HEK293 (cell line): Measurements from ENCODE around the gene GSTM4.

Source experiments
- CTCF ChIA-PET: fragments of 350-600 bp; formaldehyde crosslinking; extraction: SDS; loops from one replicate; lab custom pipeline; 2021; ENCODE audit warnings: antibody characterized with exemption; lab: Yijun Ruan, JAX
- POLR2A ChIA-PET: fragments of 300-600 bp; formaldehyde crosslinking; extraction: SDS; loops from one replicate; lab custom pipeline; 2020; ENCODE audit warnings: antibody characterized with exemption, inconsistent platforms; lab: Yijun Ruan, JAX
- H3K27ac ChIP-seq: fragments of 200-500 bp; sonication (Bioruptor generic); 2 replicates; pipeline ENCODE4 v1.5.1; 2014; ENCODE audit warnings: low read depth, low read length, control low read depth, inconsistent platforms; ENCODE audit errors: extremely low read depth
- H3K36me3 ChIP-seq, 2 experiments: fragments of 200-500 bp in 1 of 2; sonication (Bioruptor generic) in 1 of 2; 1 replicate in 1 of 2; 2 replicates in 1 of 2; pipeline ENCODE4 v1.5.1; 2014 to 2017; ENCODE audit warnings: inconsistent platforms in 2 of 2, low read length in 2 of 2; ENCODE audit not compliant: control insufficient read depth in 2 of 2, insufficient read depth in 1 of 2
- H3K4me1 ChIP-seq: fragments of 200-500 bp; sonication (Bioruptor generic); 2 replicates; pipeline ENCODE4 v1.5.1; 2014; ENCODE audit warnings: mild to moderate bottlenecking, low read length, inconsistent platforms; ENCODE audit not compliant: control insufficient read depth, insufficient read depth
- H3K4me3 ChIP-seq: 2 replicates; pipeline ENCODE4 v1.5.1; 2011; ENCODE audit warnings: low read depth, mild to moderate bottlenecking, control low read depth, low read length, moderate library complexity
- H3K9me3 ChIP-seq: fragments of 200-500 bp; sonication (Bioruptor generic); 2 replicates; pipeline ENCODE4 v1.5.1; 2014; ENCODE audit warnings: low read depth, low read length, inconsistent platforms; ENCODE audit not compliant: control insufficient read depth, insufficient read depth
- MEIS1 ChIP-seq: sonication (generic); formaldehyde crosslinking; IDR thresholded peaks from 2 replicates; pipeline ENCODE4 v1.8.1; 2022; ENCODE audit warnings: missing genetic modification reagents, mild to moderate bottlenecking, borderline replicate concordance
- SP7 ChIP-seq: fragments of 450-650 bp; formaldehyde crosslinking; IDR thresholded peaks from 2 replicates; pipeline ENCODE4 v1.5.1; 2016; ENCODE audit warnings: missing biosample characterization, missing genetic modification characterization
- ZBTB1 ChIP-seq: fragments of 450-650 bp; formaldehyde crosslinking; IDR thresholded peaks from 2 replicates; pipeline ENCODE4 v1.5.1; 2016; ENCODE audit warnings: missing biosample characterization, missing genetic modification characterization
- ZBTB17 ChIP-seq: fragments of 450-650 bp; formaldehyde crosslinking; IDR thresholded peaks from 2 replicates; pipeline ENCODE4 v1.5.1; 2016; ENCODE audit warnings: missing biosample characterization, missing genetic modification characterization
- ZBTB49 ChIP-seq: fragments of 450-650 bp; formaldehyde crosslinking; IDR thresholded peaks from 2 replicates; pipeline ENCODE4 v1.5.1; 2016; ENCODE audit warnings: missing biosample characterization, missing genetic modification characterization, low read depth
- ZFHX2 ChIP-seq: fragments of 450-650 bp; formaldehyde crosslinking; conservative IDR thresholded peaks from 2 replicates; pipeline ENCODE4 v1.5.1; 2016; ENCODE audit warnings: missing biosample characterization, missing genetic modification characterization
- ZNF184 ChIP-seq: fragments of 450-650 bp; IDR thresholded peaks from 2 replicates; pipeline ENCODE4 v1.5.1; 2018; ENCODE audit warnings: missing biosample characterization, mild to moderate bottlenecking, missing genetic modification characterization
- ZNF335 ChIP-seq: fragments of 450-650 bp; formaldehyde crosslinking; conservative IDR thresholded peaks from 2 replicates; pipeline ENCODE4 v1.5.1; 2016; ENCODE audit warnings: missing biosample characterization, missing genetic modification characterization
- ZNF354C ChIP-seq: fragments of 450-650 bp; formaldehyde crosslinking; IDR thresholded peaks from 2 replicates; pipeline ENCODE4 v1.5.1; 2016; ENCODE audit warnings: missing biosample characterization, missing genetic modification characterization, low read depth, borderline replicate concordance
- ZNF433 ChIP-seq: fragments of 450-650 bp; formaldehyde crosslinking; IDR thresholded peaks from 2 replicates; pipeline ENCODE4 v1.5.1; 2016; ENCODE audit warnings: missing biosample characterization, missing genetic modification characterization, low read depth
- ZNF707 ChIP-seq: fragments of 450-650 bp; formaldehyde crosslinking; IDR thresholded peaks from 2 replicates; pipeline ENCODE4 v1.5.1; 2016; ENCODE audit warnings: missing biosample characterization, missing genetic modification characterization
- ZNF768 ChIP-seq: fragments of 450-650 bp; formaldehyde crosslinking; IDR thresholded peaks from 2 replicates; pipeline ENCODE4 v1.5.1; 2018; ENCODE audit warnings: missing biosample characterization, mild to moderate bottlenecking, missing genetic modification characterization
- TF ChIP-seq, protein P1 (sequence below): fragments of 450-650 bp; formaldehyde crosslinking; IDR thresholded peaks from 2 replicates; pipeline ENCODE4 v1.5.1; 2017; ENCODE audit warnings: missing biosample characterization, missing genetic modification characterization
- TF ChIP-seq, protein P2 (sequence below): fragments of 450-650 bp; formaldehyde crosslinking; IDR thresholded peaks from 2 replicates; pipeline ENCODE4 v1.5.1; 2016; ENCODE audit warnings: missing biosample characterization, missing genetic modification characterization
- TF ChIP-seq, protein P3 (sequence below): fragments of 450-650 bp; formaldehyde crosslinking; IDR thresholded peaks from 2 replicates; pipeline ENCODE4 v1.5.1; 2016; ENCODE audit warnings: missing biosample characterization, missing genetic modification characterization
- TF ChIP-seq, protein P4 (sequence below): fragments of 450-650 bp; formaldehyde crosslinking; IDR thresholded peaks from 2 replicates; pipeline ENCODE4 v1.5.1; 2016; ENCODE audit warnings: missing biosample characterization, missing genetic modification characterization
- TF ChIP-seq, protein P5 (sequence below): fragments of 450-650 bp; formaldehyde crosslinking; IDR thresholded peaks from 2 replicates; pipeline ENCODE4 v1.5.1; 2017; ENCODE audit warnings: missing biosample characterization, mild to moderate bottlenecking, missing genetic modification characterization, moderate library complexity

Gene GSTM4

GRCh38 chr1:109610609-109611307 lies 45.1 kb upstream of the GSTM4 start (continued):
- no peak for TF ChIP-seq ZNF184 (tag by site-specific recombination)
- TF ChIP-seq, protein P1, sequence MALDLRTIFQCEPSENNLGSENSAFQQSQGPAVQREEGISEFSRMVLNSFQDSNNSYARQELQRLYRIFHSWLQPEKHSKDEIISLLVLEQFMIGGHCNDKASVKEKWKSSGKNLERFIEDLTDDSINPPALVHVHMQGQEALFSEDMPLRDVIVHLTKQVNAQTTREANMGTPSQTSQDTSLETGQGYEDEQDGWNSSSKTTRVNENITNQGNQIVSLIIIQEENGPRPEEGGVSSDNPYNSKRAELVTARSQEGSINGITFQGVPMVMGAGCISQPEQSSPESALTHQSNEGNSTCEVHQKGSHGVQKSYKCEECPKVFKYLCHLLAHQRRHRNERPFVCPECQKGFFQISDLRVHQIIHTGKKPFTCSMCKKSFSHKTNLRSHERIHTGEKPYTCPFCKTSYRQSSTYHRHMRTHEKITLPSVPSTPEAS (tag by site-specific recombination) = no peak
- 0 out of 2 replicates have a peak, but pooled peaks have one; percentile 22 for TF ChIP-seq SP7 (tag by site-specific recombination)
- no peak for TF ChIP-seq ZBTB1 (tag by site-specific recombination)
- TF ChIP-seq ZBTB17 (tag by site-specific recombination) = peak; percentile 82
- TF ChIP-seq, protein P2, sequence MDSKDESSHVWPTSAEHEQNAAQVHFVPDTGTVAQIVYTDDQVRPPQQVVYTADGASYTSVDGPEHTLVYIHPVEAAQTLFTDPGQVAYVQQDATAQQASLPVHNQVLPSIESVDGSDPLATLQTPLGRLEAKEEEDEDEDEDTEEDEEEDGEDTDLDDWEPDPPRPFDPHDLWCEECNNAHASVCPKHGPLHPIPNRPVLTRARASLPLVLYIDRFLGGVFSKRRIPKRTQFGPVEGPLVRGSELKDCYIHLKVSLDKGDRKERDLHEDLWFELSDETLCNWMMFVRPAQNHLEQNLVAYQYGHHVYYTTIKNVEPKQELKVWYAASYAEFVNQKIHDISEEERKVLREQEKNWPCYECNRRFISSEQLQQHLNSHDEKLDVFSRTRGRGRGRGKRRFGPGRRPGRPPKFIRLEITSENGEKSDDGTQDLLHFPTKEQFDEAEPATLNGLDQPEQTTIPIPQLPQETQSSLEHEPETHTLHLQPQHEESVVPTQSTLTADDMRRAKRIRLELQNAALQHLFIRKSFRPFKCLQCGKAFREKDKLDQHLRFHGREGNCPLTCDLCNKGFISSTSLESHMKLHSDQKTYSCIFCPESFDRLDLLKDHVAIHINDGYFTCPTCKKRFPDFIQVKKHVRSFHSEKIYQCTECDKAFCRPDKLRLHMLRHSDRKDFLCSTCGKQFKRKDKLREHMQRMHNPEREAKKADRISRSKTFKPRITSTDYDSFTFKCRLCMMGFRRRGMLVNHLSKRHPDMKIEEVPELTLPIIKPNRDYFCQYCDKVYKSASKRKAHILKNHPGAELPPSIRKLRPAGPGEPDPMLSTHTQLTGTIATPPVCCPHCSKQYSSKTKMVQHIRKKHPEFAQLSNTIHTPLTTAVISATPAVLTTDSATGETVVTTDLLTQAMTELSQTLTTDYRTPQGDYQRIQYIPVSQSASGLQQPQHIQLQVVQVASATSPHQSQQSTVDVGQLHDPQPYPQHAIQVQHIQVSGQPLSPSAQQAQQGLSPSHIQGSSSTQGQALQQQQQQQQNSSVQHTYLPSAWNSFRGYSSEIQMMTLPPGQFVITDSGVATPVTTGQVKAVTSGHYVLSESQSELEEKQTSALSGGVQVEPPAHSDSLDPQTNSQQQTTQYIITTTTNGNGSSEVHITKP (tag by site-specific recombination) = 0 out of 2 replicates have a peak, but pooled peaks have one; percentile 24
- peak; percentile 31; the same call in 1 of the 2 replicates for TF ChIP-seq ZFHX2 (tag by site-specific recombination)
- TF ChIP-seq, all 188 proteins: peak for 8

DNA sequence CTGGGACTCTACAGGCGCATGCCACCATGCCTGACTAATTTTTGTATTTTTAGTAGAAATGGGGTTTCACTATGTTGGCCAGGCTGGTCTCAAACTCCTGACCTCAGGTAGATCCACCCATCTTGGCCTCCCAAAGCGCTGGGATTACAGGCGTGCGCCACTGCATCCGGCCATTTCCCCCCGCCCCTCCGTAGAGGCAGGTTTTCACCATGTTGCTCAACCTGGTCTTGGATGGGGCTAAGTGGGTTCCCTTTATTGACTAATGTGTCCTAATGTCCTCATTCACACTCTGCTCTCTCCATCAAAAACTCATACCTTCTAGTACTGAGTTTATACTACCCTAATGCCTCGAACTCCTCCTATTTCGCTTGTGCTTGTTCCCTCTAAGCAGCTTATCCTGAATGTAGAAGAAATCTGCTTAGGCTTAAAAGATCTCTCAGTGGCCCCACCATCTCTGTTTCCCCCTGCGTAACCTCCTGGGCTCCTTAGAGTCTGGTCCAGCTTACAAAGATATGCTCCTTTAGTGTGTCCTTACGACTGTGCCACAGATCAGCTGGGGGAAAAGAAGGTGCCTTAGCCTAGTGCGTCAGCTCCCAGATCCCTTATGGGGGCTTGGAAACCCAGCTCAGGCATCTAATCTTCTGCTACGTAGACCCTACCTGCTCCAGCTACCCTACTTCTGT lies 44.5 kb upstream of the GSTM4 start:
- POLR2A ChIA-PET = interaction anchor here (0.8 to 1.2 kb wide), 2 partner anchors 8 to 9 kb away, joined by 3 read pairs; partner anchors contain the start of genes AMPD2 and GNAT2
- Histone ChIP-seq H3K4me1 (no peaks in the 10 kb centered on the region), H3K4me3 (no peak overlapping the region)
- TF ChIP-seq, protein P3, sequence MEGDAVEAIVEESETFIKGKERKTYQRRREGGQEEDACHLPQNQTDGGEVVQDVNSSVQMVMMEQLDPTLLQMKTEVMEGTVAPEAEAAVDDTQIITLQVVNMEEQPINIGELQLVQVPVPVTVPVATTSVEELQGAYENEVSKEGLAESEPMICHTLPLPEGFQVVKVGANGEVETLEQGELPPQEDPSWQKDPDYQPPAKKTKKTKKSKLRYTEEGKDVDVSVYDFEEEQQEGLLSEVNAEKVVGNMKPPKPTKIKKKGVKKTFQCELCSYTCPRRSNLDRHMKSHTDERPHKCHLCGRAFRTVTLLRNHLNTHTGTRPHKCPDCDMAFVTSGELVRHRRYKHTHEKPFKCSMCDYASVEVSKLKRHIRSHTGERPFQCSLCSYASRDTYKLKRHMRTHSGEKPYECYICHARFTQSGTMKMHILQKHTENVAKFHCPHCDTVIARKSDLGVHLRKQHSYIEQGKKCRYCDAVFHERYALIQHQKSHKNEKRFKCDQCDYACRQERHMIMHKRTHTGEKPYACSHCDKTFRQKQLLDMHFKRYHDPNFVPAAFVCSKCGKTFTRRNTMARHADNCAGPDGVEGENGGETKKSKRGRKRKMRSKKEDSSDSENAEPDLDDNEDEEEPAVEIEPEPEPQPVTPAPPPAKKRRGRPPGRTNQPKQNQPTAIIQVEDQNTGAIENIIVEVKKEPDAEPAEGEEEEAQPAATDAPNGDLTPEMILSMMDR (tag by site-specific recombination) = no peak
- TF ChIP-seq ZNF707 (no peak), ZNF768 (tag by site-specific recombination) (no peak), ZNF433 (tag by site-specific recombination) (no peak), ZNF354C (tag by site-specific recombination) (no peak), MEIS1 (CRISPR knock-in tag) (no peak), SP7 (tag by site-specific recombination) (0 out of 2 replicates have a peak, but pooled peaks have one; percentile 5), ZNF335 (tag by site-specific recombination) (0 out of 2 replicates have a peak, but pooled peaks have one; percentile 9), ZBTB49 (tag by site-specific recombination) (no peak)
- TF ChIP-seq, protein P4, sequence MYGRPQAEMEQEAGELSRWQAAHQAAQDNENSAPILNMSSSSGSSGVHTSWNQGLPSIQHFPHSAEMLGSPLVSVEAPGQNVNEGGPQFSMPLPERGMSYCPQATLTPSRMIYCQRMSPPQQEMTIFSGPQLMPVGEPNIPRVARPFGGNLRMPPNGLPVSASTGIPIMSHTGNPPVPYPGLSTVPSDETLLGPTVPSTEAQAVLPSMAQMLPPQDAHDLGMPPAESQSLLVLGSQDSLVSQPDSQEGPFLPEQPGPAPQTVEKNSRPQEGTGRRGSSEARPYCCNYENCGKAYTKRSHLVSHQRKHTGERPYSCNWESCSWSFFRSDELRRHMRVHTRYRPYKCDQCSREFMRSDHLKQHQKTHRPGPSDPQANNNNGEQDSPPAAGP (tag by site-specific recombination) = no peak
- TF ChIP-seq, protein P5, sequence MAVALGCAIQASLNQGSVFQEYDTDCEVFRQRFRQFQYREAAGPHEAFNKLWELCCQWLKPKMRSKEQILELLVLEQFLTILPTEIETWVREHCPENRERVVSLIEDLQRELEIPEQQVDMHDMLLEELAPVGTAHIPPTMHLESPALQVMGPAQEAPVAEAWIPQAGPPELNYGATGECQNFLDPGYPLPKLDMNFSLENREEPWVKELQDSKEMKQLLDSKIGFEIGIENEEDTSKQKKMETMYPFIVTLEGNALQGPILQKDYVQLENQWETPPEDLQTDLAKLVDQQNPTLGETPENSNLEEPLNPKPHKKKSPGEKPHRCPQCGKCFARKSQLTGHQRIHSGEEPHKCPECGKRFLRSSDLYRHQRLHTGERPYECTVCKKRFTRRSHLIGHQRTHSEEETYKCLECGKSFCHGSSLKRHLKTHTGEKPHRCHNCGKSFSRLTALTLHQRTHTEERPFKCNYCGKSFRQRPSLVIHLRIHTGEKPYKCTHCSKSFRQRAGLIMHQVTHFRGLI (tag by site-specific recombination) = no peak
- TF ChIP-seq, all 188 proteins: peak for 2
- Histone ChIP-seq H3K36me3 (no peaks in the 10 kb centered on the region), H3K27ac (no peak overlapping the region), H3K9me3 (no peaks in the 10 kb centered on the region)
- CTCF ChIA-PET = interaction anchor here (0.6 to 1.4 kb wide), 5 partner anchors 19 to 373 kb away, joined by 3 to 6 read pairs (median 4); partner anchors contain the start of gene AHCYL1
